ENCODE measurements around the gene GALNT15. TPM values are rescaled to one million over a fixed set of nuclear protein-coding genes. Genes with fewer than 3 reads are reported as not detected.

The GALNT15 gene, protein sequence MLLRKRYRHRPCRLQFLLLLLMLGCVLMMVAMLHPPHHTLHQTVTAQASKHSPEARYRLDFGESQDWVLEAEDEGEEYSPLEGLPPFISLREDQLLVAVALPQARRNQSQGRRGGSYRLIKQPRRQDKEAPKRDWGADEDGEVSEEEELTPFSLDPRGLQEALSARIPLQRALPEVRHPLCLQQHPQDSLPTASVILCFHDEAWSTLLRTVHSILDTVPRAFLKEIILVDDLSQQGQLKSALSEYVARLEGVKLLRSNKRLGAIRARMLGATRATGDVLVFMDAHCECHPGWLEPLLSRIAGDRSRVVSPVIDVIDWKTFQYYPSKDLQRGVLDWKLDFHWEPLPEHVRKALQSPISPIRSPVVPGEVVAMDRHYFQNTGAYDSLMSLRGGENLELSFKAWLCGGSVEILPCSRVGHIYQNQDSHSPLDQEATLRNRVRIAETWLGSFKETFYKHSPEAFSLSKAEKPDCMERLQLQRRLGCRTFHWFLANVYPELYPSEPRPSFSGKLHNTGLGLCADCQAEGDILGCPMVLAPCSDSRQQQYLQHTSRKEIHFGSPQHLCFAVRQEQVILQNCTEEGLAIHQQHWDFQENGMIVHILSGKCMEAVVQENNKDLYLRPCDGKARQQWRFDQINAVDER
- 4.7 and 8.4 TPM in 2 replicates for total RNA-seq

DNA sequence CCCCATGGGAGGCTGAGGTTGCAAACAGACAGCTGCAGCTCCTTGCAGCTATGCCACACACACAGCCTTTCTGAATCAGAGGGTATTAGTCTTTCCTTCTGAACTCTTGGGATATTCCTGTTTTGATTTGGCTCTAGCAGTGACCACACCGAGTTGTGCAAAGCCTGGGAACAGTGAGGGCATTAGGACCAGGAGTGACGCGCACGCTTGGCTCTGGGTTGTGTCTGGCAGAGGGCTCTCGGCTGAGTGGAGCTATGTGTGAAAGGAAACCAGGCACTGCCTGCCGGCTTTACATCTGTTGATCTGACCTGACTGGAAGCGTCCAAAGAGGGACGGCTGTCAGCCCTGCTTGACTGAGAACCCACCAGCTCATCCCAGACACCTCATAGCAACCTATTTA is at the start of gene GALNT15:
GALNT15 (plus strand) TSS at position 292 of the 400 bp plus-strand sequence. CDS start 472 bp downstream, outside the sequence.
- TF ChIP-seq, protein P1, sequence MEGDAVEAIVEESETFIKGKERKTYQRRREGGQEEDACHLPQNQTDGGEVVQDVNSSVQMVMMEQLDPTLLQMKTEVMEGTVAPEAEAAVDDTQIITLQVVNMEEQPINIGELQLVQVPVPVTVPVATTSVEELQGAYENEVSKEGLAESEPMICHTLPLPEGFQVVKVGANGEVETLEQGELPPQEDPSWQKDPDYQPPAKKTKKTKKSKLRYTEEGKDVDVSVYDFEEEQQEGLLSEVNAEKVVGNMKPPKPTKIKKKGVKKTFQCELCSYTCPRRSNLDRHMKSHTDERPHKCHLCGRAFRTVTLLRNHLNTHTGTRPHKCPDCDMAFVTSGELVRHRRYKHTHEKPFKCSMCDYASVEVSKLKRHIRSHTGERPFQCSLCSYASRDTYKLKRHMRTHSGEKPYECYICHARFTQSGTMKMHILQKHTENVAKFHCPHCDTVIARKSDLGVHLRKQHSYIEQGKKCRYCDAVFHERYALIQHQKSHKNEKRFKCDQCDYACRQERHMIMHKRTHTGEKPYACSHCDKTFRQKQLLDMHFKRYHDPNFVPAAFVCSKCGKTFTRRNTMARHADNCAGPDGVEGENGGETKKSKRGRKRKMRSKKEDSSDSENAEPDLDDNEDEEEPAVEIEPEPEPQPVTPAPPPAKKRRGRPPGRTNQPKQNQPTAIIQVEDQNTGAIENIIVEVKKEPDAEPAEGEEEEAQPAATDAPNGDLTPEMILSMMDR (IDR thresholded peaks at IDR 0.05; ENCODE audit: insufficient read depth, low read depth, low read length), result no peak
- H3K4me3 ChIP-seq (ENCODE audit: low read depth, low read length), result peak within 1 kb of the TSS; percentile 15
- peak; percentile 99 for DNase-seq (ENCODE audit: low read depth)

DNA sequence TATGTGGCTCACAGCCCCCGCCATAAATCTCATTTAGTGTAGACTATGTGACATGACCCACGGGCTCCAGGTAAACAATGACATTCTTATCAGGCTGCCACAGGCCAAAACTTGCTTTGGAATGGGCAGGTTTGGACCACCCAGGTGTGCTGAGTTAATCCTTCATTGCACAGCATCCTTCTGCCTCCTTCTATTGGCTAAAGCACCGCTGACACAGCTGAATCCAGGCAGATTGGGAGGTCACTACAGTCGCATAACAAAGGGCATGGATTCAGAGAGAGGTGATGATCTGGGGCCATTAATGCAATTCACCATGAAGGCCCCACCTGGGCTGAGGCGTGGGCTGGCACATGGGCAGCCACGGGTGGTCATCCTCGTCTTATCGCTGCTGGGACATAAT is 47.8 kb upstream of the GALNT15 start:
- DNase-seq (ENCODE audit: low read depth), result no peak
- TF ChIP-seq, protein P1 (IDR thresholded peaks at IDR 0.05; ENCODE audit: insufficient read depth, low read depth, low read length), result no peak
- H3K4me3 ChIP-seq (ENCODE audit: low read depth, low read length), result no peak overlapping the region

DNA sequence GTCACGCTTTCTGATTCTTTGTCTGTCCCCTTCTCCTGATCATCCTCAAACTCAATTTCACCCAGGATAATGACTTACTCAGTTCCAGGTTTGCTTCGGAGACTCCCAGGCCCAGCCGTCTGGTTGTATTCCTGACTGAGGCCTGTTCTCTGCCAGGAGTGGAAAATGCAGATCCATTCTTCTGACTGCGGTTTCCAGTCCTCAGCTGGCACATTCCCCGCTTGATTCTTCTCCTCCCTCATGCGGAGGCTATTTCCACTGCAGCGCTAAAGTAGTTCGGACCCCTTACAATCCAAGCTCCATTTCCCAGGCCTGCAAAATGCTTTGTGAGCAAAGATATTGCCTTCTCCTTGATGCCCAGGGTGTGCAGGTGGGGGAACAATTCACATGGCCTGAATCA is 47.2 kb upstream of the GALNT15 start:
- DNase-seq (ENCODE audit: low read depth), result no peak
- TF ChIP-seq, protein P1 (IDR thresholded peaks at IDR 0.05; ENCODE audit: insufficient read depth, low read depth, low read length), result no peak

DNA sequence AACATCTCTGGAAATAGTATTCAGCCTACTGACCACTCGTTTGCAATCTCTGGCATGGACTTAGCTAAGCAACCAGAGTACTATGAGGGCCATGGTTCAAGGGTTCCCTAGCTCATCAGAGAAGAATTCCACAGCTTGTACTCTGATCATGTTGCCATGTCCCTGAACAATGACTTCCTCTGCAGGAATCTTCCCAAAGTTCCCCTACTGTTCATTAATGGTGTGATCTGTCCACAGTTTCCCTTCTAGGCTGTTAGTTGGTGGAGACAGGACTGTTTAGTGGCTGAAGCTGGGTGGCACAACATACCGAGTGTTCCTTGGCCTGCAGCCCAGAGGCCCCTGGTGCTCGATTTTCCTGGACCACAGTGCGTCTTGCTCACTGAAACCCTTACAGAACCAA is 44.4 kb upstream of the GALNT15 start:
- TF ChIP-seq, protein P1 (IDR thresholded peaks at IDR 0.05; ENCODE audit: insufficient read depth, low read depth, low read length), result no peak
- peak; percentile 74 for DNase-seq (ENCODE audit: low read depth)
- H3K4me3 ChIP-seq (ENCODE audit: low read depth, low read length), result no peak overlapping the region

More for the DNA sequence above, 47.2 kb upstream of the GALNT15 start:
- no peak overlapping the region for H3K4me3 ChIP-seq (ENCODE audit: low read depth, low read length)

DNA sequence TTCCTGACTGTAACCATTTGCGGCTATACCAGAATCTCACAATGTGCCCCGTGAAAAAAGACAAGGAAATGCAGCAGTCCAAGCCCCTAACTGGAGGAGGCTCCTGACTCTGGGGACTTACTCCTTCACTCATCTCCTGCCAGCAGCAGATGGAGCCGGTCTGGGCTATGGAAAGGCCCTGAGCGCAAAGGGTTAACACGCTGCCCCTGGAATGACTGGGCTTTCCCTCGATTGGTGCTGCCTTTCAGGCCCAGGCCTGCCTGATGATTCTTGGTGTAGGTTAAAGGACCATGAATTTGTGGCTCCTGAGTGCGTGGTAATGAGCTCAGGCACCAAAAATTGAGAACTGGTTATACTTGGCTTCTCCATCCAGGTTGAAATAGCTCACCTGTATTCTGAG is 42.3 kb upstream of the GALNT15 start:
- no peak for DNase-seq (ENCODE audit: low read depth)
- no peak overlapping the region for H3K4me3 ChIP-seq (ENCODE audit: low read depth, low read length)
- TF ChIP-seq, protein P1 (IDR thresholded peaks at IDR 0.05; ENCODE audit: insufficient read depth, low read depth, low read length), result no peak

DNA sequence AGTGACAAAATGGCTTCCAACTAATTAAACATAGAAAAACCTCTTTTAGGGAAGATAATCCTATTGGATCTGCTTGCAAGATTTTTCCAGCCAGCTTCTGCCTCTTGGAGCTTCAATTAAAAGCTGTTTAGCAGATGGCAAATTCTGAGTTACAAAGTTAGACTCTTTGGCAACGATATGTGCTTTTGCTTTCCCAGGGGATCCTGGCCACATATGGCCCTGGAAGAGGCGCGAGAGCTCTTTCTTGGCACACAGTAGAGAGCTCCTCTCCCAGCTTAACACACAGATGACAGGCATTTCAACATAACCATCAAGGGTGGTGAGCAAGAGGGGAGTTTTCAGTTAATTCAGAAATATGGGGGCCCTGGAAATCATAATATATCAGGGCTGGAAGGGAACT is 41.6 kb upstream of the GALNT15 start:
- peak; percentile 72 for DNase-seq (ENCODE audit: low read depth)
- TF ChIP-seq, protein P1 (IDR thresholded peaks at IDR 0.05; ENCODE audit: insufficient read depth, low read depth, low read length), result no peak
- no peak overlapping the region for H3K4me3 ChIP-seq (ENCODE audit: low read depth, low read length)
